Lower leg skin (tissue), 3 donors: ENCODE measurements around the gene WDR27.

Source experiments
- POLR2A ChIP-seq, 2 donors: fragments of 450-650 bp; IDR thresholded peaks; one replicate each; pipeline ENCODE4 v1.6.1; 2016 to 2017; ENCODE audit warnings: antibody characterized with exemption in 2 of 2, mild to moderate bottlenecking in 1 of 2, moderate library complexity in 1 of 2
- TF ChIP-seq, protein P1 (sequence below), 3 donors: fragments of 450-650 bp; IDR thresholded peaks; one replicate each; pipeline ENCODE4 v1.5.1; 2016; ENCODE audit warnings: antibody characterized with exemption in 3 of 3, mild to moderate bottlenecking in 3 of 3, moderate library complexity in 2 of 3

DNA sequence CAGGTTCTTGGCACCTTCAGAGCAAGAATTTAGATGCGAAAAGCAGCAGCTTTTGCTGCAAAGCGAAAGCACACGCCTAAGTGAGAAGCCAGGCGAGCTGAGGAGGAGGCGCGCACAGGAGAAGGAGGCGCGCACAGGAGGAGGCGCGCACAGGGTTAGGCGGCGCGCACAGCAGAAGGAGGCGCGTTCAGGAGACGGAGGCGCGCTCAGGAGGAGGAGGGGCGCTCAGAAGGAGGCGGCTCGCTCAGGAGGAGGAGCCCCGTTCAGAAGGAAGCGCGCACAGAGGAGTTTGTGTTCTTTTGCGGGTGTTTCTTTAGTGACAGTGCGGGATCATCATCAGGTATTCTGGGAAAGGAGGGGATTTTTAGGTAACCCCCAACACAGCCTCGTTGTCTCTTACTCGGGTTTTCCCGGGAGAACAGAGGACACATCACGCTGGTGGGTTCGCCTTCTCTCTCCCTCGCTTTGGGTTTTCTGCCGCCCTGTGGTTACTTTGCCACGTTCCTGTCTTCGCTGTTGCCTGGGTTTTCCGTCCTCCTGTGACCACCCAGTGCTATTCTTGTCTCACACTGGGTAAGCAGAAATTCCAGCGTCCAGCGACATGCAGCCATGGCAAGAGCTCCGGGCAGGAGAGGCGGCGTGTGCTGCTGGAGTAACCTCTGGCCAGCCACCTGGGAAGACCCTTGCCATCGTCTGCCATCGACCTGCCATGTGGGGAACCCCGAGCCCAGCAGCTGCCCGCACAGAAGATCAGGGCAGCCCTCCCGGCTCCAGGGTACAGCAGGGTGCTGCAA is 47.0 kb downstream of the WDR27 start:
- TF ChIP-seq, protein P1, sequence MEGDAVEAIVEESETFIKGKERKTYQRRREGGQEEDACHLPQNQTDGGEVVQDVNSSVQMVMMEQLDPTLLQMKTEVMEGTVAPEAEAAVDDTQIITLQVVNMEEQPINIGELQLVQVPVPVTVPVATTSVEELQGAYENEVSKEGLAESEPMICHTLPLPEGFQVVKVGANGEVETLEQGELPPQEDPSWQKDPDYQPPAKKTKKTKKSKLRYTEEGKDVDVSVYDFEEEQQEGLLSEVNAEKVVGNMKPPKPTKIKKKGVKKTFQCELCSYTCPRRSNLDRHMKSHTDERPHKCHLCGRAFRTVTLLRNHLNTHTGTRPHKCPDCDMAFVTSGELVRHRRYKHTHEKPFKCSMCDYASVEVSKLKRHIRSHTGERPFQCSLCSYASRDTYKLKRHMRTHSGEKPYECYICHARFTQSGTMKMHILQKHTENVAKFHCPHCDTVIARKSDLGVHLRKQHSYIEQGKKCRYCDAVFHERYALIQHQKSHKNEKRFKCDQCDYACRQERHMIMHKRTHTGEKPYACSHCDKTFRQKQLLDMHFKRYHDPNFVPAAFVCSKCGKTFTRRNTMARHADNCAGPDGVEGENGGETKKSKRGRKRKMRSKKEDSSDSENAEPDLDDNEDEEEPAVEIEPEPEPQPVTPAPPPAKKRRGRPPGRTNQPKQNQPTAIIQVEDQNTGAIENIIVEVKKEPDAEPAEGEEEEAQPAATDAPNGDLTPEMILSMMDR (IDR thresholded peaks at IDR 0.05): no peak
- TF ChIP-seq POLR2A (IDR thresholded peaks at IDR 0.05): no peak
